GM13976 (cell line): ENCODE measurements around the gene BMP10.

ENCODE experiments used
- DNase-seq: peaks from one replicate; pipeline ENCODE4 v3.0.0; 2012; ENCODE audit warnings: low spot score
- CTCF ChIP-seq: IDR thresholded peaks from 2 replicates; pipeline ENCODE4 v1.5.1; 2012; ENCODE audit warnings: borderline replicate concordance, mild to moderate bottlenecking; ENCODE audit not compliant: insufficient read depth; ENCODE audit errors: extremely low read depth, missing control alignments, control extremely low read depth
- in situ Hi-C: fragments of 300-500 bp; cut with MboI; formaldehyde crosslinking; loops from one replicate; pipeline ENCODE4 v1.12.0; 2022; ENCODE audit warnings: low sequenced_read_pairs, mixed read lengths, inconsistent platforms; ENCODE audit not compliant: unreplicated experiment

The BMP10 gene

DNA sequence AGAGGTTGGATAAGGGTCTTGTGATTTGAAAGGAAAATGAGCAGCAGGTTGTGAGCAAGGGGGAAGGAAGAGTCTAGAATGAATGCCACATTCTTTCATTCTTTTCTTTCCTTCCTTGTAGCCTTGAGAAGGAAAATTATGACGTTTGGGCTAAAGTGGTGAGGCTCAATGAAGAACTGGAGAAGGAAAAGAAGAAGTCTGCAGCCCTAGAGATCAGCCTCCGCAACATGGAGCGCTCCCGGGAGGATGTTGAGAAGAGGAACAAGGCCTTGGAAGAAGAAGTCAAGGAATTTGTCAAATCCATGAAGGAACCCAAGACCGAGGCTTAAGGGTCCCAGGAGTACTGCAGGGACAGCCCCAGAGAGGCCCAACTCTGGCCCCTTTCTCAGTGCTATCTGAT lies 45.3 kb downstream of the BMP10 start:
- no peak for TF ChIP-seq CTCF
- in situ Hi-C loops: no loop called here
- DNase-seq: no peak

DNA sequence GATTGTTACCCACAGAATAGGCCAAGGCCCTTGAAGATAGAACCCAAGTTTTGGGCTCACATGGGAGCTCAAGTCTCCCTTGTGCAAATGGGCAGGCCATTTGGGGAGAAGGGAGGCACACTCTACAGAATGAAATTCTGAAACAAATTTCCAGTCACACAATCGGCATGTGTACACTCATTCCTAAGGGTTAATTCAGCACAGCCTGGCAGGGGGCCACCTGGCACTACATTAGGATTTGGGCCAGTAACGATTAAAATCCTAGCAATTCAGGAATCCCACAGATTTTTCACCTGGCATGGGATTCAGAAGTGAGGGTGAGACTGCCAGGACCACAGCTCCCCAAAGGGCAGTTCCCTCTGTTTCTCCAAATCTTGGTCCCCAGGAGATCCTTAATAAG lies 46.4 kb downstream of the BMP10 start:
- no peak for TF ChIP-seq CTCF
- no peak for DNase-seq
- in situ Hi-C loops: no loop called here

DNA sequence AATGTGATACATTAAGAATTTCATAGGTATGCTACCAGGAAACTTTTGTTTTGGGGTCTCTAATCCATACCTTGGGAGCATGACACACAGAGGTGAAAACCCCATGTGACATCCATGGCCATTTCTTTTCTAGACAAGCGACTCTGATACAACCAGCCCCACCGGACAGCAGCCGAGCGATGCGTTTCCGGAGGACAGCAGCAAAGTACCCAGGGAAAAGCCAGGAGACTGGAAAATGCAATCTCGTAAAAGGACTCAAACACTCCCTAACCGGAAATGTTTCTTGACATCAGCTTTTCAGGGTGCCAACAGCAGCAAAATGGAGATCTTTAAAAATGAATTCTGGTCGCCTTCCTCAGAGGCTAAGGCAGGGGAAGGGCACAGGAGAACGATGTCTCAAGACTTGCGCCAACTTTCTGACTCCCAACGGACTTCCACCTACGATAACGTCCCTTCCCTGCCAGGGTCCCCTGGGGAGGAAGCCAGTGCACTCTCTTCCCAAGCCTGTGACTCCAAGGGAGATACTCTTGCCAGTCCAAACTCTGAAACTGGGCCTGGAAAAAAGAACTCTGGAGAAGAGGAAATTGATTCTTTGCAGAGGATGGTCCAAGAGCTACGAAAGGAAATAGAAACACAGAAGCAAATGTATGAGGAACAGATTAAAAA lies 48.9 kb downstream of the BMP10 start:
- in situ Hi-C loops: no loop called here
- no peak for DNase-seq
- TF ChIP-seq CTCF: no peak

GRCh38 chr2:68819556-68819955 lies 51.6 kb downstream of the BMP10 start:
- in situ Hi-C loops: no loop called here
- DNase-seq: no peak
- TF ChIP-seq CTCF: no peak

DNA sequence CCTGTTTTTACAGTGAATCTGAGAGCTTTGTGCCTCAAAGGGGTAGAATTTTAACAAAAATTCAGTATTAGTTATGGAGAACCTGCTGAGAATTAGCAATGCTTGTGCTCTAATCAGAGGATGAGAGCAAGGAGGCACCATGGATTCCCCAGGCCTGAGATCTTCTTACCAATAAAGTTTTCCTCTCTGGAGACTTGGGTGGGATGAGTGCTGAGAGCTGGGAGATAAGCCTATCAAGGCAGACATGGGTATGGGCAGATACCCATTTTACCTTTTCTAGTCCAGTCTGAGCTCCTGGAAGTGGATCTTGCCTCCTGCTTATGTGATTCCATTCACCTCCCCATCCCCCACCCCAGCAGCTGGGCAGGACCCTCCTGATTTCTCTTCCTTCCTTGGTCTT lies 53.9 kb downstream of the BMP10 start:
- in situ Hi-C loops: no loop called here
- no peak for DNase-seq
- no peak for TF ChIP-seq CTCF
